Left forelimb (tissue), 1 donor: ENCODE measurements around the gene ROPN1B.
"Not testable (repeated sequence)": the region's sequence is repeated elsewhere in the genome, so short reads cannot be mapped to it uniquely, and the experiment has no call there.

Experiments used
- DNase-seq: peaks from one replicate; pipeline ENCODE4 v3.0.0-alpha.2; 2018; ENCODE audit warnings: low spot score

Gene ROPN1B

DNA sequence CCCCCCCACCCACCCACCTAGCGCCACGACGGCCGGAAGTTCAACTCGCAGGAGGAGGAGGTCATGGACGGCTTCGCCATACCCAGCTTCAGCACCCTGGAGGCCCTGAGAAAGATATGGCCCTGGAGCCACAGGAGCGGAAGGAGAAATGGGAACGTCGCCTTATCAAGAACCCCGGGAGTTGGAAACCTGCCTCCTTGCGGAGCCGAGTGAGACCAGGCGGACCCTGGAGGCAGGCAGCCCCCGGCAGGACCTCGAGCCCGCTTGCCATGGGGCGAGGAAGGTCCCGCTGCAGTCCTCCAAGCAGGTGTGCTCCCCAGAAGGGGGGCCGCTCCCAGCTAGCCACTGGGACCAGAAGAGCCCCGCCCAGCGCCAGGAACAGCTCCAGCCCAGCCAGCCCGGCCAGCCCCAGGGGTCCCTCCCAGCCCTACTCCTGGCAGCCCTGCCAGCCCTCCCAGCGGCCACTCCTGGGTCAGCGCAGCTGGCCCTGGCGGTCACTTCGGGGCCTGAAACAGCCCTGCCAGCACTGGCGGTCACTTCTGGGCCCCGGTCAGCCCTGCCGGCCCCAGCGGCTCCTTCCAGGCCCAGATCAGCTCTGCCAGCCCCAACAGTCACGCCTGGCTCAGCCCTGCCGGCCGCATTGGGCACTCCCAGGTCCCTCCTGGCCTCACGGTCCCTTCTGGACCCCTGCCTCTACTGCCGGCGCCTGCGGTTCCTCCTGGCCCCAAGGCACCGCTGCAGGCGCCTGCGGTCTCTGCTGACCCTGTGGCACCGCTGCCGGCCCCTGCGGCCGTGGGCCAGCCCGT, 10.3 kb upstream of the ROPN1B start:
- no peak for DNase-seq

DNA sequence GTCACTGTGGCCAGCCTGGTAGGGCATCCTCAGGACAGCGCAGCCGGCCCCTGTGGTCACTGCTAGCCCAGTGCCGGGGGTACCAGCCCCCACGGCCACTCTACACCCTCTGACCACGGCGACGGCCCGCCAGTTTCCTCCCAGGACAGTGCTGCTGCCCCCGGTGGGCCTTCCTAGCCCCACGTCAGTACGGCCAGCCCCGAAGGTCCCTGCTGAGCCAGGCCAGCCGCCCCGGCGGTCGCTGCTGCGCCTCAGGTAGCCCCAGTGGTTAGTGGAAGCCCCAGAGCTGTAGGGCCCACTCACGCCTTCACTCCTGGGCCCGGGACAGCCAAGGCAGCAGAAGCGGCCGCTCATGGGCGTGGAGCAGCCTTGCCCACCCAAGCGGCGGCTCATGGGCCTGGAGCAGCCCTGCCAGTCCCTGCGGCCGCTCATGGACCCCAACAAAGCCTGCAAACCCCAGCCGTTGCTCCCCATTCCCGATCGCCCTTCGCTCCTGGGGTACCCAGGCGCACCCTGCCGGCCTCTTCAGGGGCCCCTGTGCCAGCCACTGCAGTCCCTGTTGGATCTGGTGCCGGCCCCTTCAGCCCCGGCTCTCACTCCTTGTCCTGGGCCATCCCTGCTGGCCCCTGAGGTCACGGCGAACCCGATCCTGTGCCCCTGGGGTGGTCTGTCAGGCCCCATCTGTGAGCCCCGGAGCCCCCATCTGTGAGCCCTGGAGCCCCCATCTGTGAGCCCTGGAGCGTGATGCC, 9.5 kb upstream of the ROPN1B start:
- DNase-seq: no peak

DNA sequence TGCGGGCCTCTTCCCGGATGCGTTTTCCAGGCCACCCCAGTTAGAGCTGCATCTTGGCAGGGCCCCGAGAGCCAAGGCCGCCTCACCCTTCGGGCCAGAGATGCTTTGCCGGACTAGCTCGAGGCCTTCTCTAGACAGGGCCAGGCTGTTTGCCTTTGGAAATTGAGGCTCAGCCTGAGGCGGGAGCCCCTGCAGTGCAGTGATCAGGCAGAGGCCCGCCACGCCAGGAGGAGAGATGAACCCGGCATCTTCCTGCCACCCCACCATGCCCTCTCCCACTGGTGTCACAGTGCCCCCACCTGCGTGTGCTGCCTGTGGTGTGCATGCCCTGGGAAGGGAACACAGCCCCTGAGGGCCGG, 8.9 kb upstream of the ROPN1B start:
- no peak for DNase-seq

DNA sequence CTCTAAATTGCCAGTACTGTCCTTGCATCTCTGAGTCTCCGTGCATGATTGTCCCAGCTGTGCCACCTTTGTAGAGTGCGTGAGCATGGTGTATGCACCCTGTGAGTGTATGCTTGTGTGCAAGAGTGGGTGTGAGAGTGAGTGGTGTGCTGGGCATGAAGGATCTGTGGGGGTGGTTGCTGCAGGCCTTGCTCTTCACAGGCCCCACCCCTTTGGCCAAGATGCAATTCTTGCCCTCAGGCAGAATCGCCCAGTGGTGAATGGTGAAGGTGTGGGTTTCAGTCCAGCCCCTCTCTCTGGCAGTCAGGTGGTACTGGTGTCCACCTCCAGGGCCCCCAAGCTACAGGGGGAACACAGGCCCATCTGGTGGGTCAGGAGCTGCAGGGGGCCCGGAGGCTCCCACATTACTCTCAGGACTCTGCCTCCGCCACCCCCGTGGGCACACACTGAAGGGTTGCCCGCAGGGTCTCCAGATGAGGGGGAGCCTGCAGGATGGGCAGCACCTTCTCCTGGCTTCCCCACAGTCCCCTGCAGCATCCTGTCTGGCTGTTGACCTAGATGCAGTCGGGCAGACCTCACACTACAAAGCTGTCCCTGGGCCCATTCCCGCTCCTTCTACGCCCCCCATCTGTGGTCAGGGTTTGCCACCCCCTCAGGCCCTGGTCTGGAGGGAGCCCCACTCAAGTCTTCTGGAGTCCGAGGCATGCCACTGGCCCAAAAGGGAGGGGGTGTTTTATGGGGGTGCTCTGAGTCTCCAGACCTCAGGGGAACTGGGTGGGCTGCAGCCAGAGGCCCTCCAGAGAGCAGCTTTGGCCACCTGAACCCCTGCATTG, 8.3 kb upstream of the ROPN1B start:
- DNase-seq: no peak

DNA sequence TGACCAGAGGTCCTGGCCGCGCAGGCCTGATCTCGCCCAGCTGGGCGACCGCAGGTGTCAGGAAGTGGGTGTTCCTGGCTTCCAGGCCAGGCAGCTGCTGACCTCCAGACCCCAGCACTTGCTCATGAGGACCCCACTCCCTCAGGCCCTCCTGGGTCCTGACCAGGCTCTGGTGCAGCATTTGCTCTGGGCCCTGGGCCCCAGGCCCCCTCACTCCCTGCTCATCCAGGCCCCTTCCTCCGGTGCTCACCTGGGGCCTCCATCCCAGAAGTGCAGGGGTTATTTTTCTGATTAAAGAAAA, 7.7 kb upstream of the ROPN1B start:
- no peak for DNase-seq

DNA sequence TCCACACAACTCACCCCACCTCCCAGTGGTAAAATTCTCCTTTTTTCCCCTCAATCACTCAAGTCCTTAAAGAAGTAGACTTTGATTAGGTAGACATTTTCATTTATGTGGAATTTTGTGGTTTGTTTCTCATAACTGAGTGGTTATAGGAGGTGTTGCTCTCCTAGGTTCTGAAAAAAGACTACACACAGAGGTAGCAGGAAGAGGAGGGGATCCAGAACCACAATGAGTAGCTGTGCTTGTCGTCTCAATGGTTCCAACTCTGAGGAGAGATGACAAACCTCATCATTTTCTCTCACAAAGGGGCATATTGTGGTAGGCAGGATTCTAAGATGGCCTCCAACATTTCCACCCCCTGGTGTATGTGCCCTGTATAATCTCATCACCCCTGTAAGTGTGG, 5.1 kb upstream of the ROPN1B start:
- not testable (repeated sequence) for DNase-seq

DNA sequence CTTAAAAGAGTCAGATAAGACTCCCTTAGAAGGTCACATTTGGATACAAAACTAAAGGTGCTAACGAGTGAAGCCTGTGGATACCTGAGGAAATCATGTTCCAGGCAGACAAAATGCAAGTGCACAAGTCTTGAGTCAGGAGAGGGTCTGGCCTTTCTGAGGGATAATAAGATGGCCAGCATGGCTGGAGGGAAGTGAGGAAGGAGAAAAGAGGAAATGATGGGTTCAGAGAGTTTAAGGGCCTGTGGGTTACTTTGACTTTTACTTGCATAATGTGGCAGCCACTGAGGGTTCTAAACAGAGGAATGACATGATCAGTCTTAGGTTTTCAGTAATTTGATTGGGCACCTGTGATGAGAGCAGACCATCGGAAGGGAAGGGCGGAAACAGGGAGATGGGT, 3.5 kb upstream of the ROPN1B start:
- DNase-seq: no peak

DNA sequence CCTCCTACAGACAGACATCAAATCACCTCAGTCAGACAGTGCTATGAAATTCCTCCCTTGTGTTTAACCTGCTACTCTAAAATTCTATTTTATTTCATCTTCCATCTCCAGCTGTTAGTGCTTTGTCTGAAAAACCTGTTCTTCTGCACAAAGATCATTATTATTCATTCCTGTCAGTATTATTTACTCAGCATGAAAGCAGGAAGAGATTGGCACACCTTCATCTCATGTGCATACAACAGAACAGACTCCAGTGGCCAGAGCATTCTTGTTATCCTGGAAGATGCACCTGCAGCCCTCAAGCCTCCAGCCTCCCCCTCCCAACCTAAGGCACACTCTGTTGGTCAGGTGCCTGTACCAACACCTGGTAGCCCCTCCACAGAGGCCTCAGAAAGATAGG, 1.8 kb upstream of the ROPN1B start:
- DNase-seq: no peak

DNA sequence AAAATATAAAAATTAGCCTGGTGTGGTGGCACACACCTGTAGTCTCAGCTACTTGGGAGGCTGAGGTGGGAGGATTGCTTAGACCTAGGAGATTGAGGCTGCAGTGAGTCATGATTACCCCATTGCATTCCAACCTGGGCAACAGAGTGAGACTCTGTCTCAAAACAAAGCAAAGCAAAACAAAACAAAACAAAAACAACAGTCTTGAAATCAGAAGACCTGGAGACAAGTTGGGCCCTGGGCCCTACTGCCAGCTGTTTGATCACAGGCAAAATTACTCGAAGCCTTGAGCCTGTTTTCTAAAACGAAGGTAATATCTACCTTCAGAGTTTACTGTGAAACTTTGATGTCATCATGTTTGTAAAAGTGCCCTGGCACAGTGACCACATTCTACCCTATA, 857 bp upstream of the ROPN1B start:
- not testable (repeated sequence) for DNase-seq

DNA sequence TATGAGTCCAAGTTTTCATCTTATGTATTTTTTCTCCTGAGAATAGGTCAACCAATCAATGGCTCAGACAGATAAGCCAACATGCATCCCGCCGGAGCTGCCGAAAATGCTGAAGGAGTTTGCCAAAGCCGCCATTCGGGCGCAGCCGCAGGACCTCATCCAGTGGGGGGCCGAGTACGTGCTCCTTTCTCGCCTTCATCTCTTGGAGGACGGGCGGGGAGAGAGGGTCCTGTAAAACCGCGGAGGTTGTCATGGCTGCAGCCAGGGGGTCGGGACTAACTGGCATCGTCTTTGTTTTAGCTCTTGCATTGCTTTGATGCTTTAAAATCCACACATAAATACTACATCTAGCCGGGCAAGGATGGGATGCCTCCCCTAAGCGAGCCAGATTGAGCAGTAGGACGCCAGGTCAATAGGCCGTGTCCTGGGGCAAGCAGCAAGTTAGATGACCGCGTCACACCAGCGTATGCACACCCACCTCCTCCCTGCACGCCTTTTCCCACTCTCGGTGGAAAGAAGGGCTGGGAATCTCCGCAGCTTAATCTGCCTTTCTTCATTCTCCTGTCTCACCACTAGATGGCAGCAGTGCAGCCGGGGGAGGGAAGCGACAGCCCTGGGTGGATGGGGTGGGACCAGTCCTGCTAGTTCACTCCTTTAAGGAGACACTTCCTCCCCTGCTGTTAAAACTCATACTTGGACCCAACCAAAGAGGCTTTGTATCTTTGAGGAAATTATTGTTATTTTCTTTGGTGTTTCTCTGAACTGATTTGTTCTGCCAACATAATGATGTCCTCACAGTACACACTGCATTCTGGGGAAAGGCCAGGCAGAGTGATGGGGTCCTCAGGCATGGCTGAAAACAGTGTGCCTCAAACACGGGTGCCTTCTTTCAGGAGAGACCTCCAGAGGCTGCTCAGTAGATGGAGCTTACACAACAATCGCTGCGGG, 3.3 kb downstream of the ROPN1B start:
- DNase-seq: not testable (repeated sequence)

DNA sequence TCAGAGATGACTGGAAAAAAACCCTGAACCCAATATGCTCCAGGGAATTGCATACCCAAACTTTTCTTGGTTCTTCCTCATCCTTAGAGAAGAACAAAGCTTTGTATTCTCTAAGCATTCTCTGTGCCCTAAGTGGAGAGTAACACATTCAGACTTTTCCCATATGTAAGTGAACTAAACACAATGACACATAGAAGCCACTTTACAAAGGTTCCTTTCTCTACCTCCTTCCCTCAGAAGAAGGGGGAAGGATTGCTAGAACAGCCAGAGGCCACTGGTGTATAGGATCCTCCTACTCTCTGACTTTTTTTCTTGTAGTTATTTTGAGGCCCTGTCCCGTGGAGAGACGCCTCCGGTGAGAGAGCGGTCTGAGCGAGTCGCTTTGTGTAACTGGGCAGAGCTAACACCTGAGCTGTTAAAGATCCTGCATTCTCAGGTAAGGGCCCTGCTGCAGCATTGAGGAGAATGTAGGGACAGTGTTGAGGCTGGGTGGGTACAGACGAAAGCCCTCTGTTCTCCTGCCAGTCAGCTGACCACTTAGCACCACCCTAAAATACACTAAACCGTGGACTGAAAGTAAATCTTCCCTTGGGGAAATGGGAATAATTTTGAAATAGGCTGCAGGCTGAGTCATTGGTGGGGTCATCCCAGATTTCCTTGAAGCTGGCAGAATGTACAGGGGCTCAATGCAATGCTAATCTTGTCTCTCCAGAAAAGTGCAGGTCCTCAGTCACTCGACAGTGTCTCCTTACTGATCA, 6.4 kb downstream of the ROPN1B start:
- DNase-seq: not testable (repeated sequence)

DNA sequence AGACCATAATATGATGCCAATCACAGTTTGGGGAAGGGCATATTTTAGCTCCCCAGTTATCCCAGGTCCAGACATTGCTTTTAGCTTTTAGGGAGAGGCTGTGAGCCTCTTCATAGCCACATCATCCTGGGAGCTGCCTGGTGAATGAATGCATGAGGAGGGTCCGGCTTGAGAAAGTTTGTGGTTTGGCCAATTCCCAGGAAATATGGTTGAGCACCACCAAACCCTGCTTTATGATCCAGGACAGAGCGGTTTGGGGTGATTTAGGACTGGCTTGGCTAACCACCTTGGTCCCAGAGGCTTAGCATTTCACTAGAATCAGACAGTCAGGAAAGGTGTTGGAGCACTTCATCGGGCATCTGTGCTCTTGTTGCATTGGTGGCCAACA, 7.0 kb downstream of the ROPN1B start:
- not testable (repeated sequence) for DNase-seq

DNA sequence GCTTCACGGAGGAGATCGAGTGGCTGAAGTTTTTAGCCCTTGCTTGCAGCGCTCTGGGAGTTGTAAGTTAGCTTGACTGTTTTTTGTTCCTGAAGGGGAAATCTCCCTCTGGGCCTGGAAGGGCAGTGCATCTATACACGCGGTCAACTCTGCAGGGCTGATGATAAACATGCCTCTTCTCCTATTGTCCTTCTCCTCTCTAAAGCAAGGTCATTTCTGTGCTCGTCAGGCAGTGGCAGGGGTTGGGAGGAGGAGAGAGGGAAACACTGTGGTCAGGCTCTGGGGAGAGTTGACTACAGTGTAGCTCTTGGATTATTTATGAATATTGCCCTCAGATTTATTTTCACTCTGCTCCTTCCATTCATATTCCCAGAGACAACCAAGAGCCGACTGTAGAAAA, 8.1 kb downstream of the ROPN1B start:
- DNase-seq: not testable (repeated sequence)

DNA sequence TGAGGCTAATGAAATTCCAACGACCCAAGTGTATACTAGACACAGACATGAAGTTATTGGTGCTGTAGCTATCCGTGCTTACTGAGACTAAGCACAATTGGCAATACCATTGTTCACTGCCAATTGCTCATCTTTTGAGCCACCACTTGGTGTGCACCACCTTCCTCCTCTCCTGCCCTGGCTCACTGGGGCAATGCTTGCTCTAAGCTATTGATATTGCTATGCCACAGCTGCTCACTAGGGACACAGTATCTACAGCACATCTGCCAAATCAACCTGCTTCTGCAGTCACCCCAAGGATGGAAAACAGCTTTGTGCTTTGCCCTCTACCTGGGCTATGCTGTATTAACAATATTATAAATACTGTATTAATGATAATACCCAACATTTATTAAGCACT, 16.0 kb downstream of the ROPN1B start:
- DNase-seq: not testable (repeated sequence)

DNA sequence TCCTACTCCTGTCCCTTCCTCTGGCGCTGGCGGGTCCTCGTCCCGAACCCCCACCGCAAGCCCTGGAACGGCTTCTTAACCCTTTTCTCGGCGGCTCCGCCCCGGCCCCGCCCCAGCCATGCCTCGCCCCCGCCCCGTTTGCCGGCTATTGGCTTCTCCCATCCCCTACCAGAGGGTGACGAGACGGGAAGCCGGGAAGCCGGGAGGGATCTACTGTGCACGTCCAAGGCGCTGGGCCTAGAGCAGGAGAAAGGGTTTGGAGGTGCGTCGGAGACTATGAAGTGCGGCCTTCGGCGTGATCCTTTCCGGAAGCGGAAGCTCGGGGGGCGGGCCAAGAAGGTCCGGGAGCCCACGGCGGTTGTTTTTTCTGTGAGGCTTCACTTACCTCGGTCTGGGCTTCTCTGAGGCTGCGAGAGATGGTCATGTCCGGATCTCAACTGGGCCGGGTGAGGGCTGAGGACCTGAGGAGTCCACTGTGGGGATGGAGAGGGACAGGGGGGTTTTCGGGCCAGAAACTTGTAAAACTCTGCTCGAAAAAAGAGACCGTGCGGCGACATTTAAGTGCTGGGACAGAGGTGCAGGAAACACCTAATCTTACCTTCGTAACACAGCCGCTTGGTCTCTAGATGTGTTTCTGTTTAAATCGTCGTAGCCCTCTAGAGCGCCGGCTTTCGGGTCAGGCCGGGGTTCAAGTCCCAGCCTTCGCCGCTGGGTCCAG, 21.4 kb downstream of the ROPN1B start:
- DNase-seq: peak; percentile 86

DNA sequence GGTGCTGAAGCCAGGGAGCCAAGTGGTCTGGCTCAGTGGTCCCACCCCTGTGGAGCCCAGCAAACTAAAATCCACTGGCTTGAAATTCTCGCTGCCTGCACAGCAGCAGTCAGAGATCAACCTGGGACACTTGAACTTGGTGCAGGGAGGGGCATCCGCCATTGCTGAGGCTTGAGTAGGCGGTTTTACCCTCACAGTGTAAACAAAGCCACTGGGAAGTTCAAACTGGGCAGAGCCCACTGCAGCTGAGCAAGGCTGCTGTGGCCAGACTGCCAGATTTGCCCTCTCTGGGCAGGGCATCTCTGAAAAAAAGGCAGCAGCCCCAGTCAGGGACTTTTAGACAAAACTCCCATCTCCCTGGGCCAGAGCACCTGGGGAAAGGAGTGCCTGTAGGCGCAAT, 27.8 kb downstream of the ROPN1B start:
- DNase-seq: not testable (repeated sequence)

DNA sequence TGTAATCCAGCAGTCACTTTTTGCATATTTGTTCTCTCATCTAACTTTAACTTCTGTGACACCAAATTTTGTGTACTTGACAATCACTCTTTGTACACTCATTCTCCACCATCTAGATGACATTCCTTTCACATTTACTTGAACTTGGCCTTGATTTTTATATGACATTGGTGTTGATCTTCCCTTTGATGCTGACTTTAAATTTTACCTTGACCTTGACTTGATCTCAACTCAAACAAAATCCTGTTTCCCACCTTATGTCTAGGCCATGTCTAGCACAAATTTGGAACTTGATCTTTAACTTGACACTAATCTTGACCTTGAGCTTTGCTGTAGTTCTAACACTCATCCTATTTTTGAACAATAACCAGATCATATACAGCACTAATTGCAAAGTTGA, 33.2 kb downstream of the ROPN1B start:
- DNase-seq: no peak

DNA sequence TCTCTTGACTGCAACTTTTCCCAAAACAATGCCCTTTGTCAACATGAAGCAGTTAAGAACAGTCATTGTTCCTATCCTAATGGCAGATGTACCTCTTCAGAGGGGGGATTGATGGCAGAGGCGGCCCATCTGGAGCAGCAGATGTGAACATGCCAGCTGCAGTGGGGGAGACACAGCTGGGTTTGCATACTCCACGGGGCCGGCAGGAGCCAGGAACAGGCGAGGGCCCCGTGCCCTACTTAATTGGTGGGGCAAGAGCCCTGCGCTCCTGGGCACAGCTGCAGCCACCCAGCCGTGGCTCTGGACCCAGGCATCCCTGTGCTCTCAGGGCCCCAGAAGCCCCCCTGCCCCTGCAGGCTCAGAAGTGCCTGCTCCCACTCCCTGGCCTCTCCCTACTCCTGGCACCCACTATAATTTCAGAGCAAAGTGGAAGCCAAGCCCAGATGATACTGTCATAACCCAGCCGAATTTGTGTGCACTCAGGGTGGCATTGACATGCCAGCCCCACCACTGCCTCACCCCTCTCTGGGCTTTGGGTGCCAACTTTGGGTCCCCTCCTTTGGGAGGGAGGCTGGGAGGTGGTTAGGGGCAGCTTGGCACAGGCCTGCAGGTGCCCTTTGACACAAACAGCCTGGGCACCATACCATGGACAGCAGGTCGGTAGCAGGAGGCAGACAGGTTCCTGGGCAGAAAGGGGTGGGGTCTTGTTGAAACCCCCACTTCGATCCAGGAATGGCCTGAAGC, 34.6 kb downstream of the ROPN1B start:
- no peak for DNase-seq

DNA sequence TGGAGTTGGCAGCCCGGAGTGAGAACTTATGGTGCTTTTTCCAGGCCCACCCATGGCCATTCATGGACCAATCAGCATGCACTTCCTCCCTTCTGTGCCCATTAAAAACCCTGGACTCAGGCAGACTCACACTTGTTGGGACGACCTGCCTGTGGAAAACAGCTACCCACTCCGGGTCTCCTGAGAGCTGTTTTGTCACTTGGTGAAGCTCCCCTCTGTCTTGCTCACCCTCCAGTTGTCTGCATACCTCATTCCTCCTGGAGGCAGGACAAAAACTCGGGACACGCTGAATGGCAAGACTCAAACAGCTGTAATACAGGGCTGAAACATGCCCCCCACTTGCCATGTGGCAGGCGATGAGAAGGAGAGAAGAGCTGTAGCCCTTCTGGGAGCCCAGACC, 35.2 kb downstream of the ROPN1B start:
- DNase-seq: no peak

DNA sequence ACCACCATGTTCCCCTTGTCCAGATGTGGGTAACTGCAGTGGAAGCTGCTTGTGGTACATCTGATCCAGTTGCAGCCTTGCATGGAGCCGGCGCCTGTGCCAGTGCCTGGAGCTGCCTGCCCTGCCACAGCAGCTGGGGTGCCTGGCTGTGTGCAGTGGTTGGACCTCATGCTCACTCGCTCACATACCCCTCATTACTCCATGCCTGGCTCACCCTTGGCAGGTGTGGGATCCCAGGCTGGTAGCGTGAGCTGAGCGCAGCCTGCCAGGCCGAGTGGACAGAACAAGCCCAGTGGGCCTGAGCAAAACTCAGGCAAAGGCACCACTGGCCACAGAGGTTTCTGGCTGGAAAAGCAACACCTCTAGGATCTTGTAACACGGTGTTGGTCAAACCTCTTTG, 35.7 kb downstream of the ROPN1B start:
- DNase-seq: no peak
